ENCODE measurements around the gene SH3BP1.
"Not testable (repeated sequence)": the region's sequence is repeated elsewhere in the genome, so short reads cannot be mapped to it uniquely, and the experiment has no call there.

SH3BP1 gene

DNA sequence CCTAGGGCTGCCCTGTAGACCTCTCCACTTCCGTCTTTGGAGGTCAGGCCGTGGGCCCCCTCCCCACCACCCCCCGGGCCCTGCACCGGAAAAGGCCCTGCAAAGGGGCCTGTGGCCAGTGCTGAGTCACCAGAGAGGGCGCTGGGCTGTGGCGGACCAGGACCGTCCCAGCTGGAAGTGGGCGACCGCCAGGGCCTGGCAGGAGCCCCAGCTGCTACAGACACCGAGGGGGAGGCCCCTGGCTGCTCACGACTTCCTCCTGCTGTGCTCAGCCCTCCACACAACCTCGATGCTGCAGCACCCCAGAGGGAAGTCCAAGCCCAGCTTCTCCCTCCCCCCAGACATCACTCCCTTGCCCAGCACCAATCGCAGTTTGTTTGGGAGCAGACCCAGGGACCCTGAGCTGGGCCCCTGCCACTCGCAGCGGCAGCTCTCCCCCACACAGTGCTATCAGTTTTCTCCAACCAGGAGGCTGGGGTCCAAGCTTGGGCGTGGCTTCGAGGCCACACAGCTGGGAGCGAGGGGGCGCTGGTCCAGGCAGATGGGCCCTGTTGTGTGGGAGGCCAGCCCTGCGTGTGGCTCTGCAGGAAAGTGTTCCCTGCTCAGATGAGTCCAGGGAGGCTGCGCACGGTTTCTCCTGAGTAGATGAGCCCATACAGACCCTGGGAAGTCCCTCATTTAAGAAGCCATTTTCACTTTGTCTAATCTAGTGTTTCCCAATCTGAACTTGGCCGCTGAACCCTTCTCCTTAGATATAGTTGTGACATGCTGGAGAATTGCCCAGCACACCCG, 5.6 kb upstream of the SH3BP1 start:
- DNase-seq (peak; percentile 84), ATAC-seq (peak; percentile 75)

DNA sequence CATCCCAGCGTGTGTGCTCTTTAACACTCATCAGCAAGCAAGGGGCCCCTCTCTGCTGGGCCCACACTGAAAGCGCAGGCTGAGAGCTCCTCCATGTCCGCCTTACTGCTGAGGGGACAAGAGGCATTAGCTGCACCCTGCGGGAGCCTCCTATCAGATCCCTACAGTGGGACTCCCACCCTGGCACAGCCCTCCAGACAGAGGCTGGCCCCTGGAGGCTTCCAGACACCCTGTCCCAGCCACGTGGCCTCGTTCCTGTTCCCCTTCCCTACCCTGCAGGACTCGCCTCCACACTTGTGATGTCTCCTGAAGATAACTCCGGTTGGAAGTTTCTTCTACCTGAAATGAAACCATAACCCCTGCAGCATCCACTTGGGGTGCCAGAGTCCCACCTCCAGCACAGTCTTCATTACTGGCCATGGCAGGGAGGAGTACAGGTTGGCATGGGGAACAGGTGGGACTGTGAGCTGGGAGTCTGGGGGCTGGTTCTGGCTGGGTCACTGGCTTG, 5.0 kb upstream of the SH3BP1 start:
- ATAC-seq (no peak), DNase-seq (no peak)

DNA sequence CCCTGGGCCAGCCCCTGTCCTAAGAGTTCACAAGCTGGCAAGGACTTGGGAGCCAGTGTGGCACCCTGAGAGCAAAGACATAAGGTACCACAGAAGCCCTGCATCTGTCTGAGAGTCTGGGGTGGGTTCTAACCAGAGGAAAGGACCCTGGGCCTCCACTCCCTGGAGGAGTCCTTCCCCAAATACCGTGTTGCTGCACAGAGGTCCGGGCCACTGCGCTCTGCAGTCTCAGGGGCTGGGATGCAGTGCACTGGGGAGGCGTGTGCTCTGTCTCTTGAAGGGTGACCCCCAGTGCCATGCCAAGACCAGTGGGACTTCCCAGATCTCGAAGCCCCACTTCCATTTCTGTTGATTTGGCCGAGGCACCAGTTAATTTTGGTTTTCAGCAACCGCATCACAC, 4.3 kb upstream of the SH3BP1 start:
- DNase-seq = no peak
- no peak for ATAC-seq

DNA sequence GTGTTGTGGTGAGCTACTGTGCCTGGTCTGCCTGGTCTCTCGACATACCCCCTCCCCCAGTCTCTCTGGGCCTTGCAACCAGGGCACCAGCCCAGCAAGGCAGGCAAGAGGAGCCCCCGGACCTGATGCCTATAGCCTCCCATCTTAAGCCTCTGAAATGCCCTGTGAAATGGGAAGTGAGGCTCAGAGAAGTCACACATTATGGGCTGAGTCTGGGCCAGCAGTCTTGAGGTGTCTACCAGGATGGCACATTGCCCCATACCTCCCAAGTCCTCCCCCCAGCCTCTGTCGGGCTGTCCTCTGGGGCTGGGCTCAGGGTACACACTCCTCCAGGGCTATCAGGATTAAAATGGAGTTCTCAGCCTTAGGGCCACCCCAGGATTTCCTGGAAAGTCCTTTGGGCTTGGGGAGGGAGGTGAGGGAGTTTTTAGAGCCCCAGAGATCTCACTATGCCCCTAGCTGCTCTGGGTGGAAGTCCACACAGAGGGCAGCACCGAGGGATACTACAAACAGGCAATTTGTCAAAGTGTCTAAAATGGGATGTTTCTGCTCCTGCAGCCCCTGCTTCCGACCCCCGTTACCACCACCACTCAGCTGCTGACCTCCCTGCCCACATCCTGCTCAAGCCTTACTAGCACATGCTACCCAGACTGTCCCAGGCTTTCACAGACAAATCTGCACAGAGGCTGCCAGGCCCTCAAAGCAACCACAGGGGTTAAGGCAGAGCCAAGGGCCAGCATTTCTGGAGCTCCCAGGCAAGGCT, 3.1 kb upstream of the SH3BP1 start:
- ATAC-seq (no peak), DNase-seq (peak; percentile 48)

DNA sequence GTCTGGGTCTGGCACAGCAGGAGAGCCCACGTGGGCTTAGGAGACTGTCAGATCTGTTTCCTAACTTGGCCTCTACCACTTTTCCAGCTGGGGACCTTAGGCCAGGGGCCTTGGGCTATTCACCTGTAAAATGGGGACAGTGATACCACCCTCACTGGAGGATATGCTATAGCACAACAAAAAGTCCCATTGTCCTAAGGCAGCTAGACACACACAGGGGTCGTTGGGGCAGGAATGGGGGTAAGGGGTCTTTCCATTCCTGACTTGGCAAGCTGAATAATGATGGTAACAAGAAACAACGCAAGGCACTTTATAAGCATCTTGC, 2.6 kb upstream of the SH3BP1 start:
- ATAC-seq = no peak
- no peak for DNase-seq

DNA sequence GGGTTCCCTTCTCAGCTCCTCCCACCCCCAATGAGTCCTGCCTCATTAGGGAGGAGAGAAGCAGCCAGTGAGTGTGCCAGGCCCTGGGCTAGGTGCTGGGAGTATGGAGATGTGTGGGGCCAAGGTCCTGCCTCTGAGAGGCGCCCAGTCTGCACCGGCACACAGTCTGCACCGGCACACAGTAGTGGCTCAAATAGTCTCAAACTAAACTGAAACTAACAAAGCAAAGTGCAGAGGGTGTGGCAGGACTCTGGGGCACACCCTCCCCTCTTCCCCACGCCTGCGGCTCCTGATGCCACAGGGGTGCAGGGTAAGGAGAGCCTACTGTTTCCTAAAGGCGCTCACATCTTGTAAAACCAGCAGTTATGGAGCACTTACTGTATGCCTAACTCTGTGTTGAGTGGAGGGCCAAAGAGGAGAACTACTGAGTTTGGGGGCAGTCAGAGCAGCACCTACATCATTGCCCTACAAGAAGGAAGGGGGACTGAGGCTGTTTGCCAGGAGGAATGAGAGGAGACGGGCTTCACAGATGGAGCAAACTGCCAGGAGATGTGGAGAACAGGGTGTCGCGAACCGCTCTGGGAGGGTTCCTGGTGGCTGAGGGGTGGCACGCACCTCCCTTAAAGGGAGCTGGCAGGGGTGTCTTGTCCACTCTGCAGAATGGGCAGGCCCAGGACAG, 939 bp upstream of the SH3BP1 start:
- no peak for DNase-seq

DNA sequence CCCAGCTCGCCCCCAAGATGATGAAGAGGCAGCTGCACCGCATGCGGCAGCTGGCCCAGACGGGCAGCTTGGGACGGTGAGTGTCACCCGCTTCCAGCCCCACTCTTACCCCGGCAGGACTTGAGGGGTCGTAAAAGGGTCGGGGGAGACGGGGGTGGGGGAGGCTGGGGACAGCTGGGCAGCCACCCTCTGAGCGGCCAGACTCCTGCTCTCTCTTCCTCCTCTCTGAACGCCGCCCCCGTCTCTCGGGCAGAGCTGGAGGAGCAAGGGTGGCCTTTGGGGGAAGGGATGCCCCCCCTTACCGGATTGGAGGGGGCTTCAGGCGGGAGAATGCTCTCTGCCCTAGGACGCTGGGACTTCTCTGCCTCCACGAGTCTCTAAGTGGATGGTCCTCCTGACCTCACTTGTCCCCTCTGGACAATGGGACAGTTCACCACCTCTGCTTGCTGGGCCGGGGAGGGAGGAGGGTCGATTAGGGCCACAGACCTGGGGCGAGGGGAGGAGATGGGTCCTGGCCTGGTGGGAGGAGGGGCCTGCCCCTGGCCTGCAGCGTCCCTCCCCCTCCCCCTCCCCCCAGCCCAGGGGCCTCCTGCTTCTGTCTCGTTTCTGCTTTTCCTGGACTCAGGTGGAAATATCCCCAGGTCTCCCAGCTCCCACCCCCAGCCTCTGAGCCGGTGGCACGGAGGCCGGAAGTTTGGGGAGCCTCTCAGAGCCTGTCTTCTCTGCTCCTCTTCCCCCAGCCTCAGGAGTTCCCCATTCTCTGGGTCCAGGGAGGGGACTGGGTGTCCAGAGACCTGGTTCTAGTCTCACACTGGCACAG, 512 bp downstream of the SH3BP1 start:
- no peak for DNase-seq

More for the DNA sequence above, 939 bp upstream of the SH3BP1 start:
- ATAC-seq = peak; percentile 16

DNA sequence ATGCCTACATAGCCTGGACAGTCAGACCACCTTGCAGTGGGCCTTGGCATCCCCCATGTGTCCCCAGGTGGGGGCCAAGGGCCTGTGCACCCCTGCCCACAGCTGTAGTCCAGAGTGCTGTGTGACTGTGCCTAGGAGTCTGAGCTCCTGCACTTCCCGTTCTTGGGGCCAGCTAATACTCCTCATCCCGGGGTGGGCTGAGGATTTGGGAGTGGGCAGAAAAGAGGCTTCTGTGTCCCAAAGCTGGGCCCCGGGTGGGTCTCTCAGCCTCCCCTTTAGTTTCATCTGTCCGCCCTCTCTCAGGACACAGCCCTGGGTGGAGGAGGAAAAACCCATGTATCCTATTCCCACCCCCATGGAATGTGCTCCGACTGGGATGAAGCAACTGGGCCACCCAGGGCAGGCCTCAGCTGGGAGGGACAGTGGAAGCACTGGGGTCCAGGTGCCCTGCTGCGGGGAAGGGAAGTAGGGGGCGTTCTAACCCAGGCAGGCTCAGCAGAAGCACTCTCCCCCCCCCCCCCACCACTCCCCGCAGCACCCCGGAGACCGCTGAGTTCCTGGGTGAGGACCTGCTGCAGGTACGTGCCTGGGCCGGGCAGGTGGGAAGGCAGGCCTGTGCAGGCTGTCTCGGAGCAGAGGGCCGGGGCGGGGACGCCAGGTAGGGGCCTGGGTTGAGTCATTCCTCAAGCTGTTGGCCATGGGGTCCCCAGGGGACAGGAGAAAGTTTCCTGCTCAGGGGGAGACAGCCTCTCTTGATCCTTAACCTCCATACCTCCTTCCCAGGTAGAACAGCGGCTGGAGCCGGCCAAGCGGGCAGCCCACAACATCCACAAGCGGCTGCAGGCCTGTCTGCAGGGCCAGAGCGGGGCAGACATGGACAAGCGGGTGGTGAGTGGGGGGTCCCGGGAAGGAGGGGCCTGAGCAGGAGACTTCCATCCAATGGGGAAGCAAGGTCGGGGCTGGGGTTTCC, 1.4 kb downstream of the SH3BP1 start:
- ATAC-seq (no peak), DNase-seq (no peak)

More for the DNA sequence above, 512 bp downstream of the SH3BP1 start:
- no peak for ATAC-seq

DNA sequence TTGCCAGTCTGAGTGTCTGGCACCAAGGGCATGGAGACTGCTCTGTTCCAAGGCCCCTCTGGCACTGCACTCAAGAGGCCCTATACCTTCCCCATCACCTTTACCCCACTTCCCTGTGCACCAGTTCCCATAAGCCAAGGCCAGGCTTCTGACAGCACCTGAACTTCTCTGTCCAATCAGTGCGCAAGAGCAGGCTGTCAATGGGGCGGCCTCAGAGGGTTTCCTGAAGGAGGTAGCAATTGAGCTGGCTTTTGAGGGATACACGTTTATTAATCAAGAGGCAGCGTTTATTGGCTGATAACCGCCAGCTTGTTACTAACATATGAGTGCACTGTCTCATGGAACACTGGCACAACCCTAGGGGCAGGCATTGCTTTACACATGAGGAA, 2.1 kb downstream of the SH3BP1 start:
- ATAC-seq (no peak), DNase-seq (no peak)

DNA sequence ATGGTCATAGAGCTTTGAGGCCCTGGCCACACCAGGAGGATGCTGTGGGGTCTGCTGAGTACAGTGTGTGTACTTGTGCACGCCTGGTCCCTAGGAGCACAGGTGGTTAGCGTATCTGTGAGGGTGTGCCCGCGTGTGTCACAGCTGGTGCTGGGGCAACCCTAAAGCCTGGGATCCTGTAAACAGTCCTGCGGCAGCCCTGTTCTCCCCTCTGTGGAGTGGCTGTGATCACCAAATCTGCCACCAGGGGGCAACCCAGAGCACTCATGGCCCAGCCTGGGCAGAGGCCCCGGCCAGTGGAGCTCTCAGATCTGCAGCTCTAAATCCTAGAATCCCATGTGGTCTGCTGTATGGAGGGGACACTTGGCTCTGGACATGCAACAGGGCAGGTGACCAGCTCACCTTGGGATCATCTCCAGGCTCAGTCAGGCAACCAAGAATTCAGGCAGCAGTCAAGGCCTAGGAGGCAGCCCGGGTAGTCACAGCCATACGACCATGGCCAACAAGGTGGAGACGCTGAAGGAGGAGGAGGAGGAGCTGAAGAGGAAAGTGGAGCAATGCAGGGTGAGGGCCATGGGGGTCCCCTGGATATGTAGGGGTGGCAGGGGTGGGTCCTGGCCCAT, 3.9 kb downstream of the SH3BP1 start:
- peak; percentile 81 for ATAC-seq
- DNase-seq = peak; percentile 94

DNA sequence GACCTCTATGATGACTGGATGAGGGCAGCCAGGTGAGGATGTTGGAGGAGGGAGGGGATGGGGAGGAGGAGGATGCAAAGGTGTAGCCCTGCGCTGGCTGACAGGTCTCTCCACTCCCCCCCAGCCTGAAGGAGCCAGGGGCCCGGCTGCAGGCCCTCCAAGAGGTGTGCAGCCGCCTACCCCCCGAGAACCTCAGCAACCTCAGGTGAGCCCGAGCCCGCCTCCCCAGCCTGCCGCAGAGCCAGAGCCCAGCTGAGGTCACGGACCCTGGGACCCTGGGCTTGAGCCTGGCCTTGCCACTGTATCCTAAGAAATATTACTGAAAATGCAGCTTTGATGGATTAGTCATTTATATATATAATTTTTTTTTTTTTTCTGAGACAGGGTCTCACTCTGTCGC, 7.8 kb downstream of the SH3BP1 start:
- ATAC-seq = no peak

DNA sequence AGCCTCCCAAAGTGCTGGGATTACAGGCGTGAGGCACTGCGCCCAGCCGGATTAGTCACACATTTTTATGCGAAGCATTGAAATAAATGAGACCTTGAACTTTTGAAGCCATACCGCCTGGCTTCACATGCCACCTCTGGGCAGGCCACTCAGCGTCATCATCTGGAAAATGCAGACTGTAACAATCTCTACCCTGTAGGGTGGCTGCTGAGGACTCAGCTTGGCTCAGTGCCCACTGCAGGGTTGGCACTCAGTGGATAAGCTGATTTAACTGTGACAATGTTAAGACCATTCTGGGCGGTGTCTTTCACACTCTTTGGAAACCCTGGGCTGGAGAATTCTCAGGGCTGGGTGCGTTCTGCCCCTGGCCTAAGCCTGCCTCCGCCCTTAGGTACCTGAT, 8.5 kb downstream of the SH3BP1 start:
- DNase-seq = no peak
- ATAC-seq = no peak

More for the DNA sequence above, 7.8 kb downstream of the SH3BP1 start:
- no peak for DNase-seq

DNA sequence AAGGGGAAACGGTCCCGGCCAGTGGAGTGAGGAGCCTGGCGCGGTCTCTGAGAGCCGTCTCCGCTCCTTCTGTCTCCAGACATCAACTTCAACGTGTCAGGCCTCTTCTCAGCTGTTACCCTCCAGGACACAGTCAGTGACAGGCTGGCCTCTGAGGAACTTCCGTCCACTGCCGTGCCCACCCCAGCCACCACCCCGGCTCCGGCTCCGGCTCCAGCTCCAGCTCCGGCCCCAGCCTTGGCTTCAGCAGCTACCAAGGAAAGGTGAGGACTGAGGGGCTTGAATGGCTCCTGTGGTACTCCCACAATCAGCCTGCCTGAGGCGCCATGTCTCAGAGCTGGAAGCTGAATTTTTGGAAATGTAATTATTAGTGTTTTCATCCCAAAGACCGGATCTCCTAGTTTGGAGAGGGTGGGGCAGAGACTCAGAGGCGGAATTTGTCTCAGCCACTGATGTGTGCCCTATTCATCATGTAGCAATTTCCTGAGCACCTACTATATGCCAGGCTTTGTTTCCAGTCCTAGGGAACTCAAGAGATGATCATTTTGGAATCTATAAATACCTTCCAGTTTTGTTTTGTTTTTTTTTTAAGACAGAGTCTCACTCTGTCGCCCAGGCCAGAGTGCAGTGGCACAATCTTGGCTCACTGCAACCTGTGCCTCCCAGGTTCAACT, 11.1 kb downstream of the SH3BP1 start:
- ATAC-seq = no peak
- no peak for DNase-seq

DNA sequence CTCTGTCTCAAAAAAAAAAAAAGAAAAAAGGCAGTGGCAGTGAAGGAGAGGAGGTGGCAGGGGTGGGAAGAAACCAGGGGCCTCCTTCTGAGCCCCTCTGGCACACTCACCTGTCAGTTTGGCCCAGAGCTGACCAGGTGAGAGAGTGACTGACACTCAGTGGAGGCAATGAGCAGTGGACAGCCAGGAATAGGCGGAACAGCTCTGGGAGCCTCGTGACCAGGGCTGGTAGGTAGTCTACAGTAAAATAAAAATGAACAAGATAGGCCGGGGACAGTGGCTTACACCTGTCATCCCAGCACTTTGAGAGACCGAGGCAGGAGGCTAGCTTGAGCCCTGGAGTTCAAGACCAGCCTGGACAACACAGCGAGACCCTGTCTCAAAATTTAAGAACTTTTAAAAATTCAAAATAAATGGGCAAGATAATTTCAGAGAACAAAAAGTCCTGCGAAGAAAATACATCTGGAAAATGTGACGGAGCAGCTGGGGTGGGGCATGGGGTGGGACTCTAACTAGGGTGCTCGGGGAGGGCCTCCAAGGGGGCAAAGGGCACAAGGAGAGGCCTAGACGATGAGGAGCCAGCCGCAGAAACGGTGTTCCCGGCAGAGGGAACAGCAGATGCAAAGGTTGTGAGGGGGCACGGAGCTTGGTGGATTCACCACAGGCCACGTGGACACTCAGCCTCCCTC, 15.2 kb downstream of the SH3BP1 start:
- ATAC-seq (no peak), DNase-seq (no peak)

DNA sequence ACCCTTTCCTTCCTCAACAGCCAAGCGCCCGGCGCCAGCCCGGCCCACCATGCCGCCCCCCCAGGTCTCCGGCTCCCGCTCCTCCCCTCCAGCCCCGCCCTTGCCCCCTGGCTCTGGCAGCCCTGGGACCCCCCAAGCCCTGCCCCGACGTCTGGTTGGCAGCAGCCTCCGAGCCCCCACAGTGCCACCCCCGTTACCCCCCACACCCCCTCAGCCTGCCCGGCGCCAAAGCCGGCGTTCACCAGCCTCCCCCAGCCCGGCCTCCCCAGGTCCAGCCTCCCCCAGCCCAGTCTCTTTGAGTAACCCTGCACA, 15.7 kb downstream of the SH3BP1 start:
- DNase-seq (no peak), ATAC-seq (no peak)

DNA sequence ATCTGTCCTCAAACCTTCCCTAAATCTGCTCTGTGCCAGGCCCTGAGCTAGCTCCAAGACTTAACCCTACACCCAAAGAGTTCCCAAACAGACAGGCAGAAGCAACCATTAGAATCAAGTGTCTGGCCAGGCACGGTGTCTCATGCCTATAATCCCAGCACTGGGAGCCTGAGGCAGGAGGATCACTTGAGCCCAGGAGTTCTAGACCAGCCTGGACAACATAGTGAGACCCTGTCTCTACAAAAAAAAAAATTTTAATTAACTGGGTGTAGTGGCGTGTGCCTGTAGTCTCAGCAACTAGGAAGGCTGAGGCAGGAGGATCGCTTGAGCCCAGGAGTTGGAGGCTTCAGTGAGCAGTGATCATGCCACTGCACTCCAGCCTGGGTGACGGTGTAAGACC, 17.1 kb downstream of the SH3BP1 start:
- not testable (repeated sequence) for ATAC-seq, DNase-seq

DNA sequence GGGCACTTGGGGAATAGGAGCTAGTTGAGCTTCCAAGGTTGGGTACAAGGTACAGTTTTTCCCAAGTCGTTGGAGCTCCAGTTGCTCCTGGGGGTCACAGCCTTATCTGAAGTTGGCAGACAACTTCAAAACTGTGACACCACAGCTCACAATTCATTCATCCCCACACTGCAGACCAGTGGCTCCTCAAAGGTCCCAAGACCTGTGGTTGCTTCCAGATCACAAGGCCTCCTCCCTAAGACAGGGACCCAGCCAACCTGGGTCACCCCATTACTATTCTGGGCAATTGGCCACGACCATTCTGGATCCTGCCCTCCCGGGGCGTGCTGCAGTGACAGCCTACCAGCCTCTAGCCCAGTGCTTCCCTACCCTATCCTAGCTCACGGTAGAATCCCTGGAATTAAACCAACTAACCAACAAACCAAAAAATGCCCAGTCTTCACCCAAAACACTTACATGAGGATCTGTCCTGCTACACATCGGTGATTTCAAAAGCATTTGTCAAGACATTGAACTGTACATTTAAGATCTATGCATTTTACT, 18.2 kb downstream of the SH3BP1 start:
- ATAC-seq = no peak
- DNase-seq = no peak

DNA sequence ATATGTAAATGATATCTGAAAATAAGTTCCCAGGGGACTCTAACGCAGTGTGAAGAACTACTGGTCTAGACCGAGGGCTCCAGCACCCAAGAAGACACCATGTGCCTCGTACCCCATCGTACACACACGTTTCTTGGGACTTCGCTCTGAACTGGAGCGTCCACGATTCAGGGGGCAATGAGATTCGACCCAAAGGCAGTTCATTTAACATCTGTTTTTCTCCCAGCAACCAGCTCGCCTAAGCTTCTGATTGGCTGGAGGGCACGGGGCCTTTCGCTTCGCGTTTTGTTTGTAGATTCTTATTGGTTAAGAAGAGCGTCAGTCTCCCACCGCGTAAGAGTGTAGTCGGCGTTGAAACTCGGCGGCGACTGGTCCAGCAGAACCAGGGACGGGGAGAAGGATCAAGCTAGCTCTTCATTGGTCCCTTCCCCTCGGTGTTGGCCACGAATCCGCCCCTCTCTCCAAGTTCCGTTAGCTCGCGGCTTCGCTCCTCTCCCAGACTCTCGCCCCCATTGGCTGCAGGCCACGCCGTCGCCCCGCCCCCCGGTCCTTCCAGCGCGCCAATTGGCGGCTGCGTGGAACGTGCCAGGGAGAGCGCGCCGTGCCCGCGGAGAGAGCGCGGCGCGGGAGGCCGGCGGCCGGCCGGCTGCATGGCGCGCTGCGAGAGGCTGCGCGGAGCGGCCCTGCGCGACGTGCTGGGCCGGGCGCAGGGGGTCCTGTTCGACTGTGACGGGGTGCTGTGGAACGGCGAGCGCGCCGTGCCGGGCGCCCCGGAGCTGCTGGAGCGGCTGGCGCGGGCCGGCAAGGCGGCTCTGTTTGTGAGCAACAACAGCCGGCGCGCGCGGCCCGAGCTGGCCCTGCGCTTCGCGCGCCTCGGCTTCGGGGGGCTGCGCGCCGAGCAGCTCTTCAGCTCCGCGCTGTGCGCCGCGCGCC, 18.9 kb downstream of the SH3BP1 start, which contains the start of gene PDXP:
PDXP (plus strand) TSS at position 591 of the 933 bp plus-strand sequence; CDS start at position 651, 60 bp downstream.
- peak; percentile 99 for DNase-seq
- ATAC-seq = peak; percentile 98
